ENCODE data around the gene KRTAP5-9.
"Not testable (repeated sequence)": the region's sequence is repeated elsewhere in the genome, so short reads cannot be mapped to it uniquely, and the experiment has no call there.

Gene KRTAP5-9

GRCh38 chr11:71548120-71548519 lies at the start of gene KRTAP5-9:
Gene KRTAP5-9, plus strand, starts transcription at chr11:71548420. Its CDS starts 238 bp downstream, at chr11:71548658.
- DNase-seq, result no peak

GRCh38 chr11:71499125-71499524 lies 49.1 kb upstream of the KRTAP5-9 start:
- no peak for DNase-seq

DNA sequence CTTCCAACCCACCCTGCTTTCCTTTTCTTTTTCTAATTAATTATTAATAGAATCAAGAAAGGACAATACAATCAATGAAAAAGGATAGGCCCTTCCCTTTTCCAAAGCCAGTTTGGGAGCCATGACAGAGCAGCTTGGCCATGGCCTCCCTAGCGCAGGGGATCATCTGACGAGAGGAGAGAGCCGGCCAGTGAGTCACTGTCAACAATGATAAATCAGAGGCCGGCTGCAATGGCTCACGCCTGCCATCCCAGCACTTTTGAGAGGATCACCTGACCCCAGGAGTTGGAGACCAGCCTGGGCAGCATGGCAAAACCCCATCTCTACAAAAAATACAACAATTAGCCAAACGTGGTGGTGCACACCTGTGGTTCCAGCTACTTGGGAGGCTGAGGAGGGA lies 48.7 kb upstream of the KRTAP5-9 start:
- DNase-seq, result no peak

- DNase-seq, result no peak
Measured at GRCh38 chr11:71500601-71501021, 47.6 kb upstream of the KRTAP5-9 start.

GRCh38 chr11:71501071-71501985 lies 46.9 kb upstream of the KRTAP5-9 start:
- DNase-seq, result no peak

- DNase-seq, result no peak
Measured at GRCh38 chr11:71502026-71502425, 46.2 kb upstream of the KRTAP5-9 start.

DNA sequence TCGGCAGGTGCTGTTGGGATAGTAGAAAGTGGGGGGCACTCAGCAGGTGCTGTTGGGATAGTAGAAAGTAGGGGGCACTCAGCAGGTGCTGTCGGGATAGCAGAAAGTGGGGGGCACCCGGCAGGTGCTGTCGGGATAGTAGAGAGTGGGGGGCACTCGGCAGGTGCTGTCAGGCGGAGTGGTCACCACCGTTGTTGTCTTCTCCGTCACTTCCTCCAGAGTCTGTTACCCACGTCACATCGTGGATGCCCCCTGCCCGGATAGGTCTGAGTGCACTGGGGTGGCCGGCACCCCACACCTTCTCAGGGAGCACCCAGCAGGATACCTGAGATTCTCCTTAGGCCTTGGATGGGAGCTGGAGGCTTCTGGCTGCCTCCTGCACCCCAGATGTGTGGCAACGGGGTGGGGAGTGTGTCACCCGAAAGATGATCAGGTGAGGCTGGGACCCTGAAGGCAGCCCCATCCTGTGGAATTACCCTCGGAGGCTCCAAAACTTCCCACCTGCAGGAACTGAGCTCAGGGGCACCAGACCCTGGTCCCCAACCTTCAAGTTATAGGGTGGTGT lies 45.3 kb upstream of the KRTAP5-9 start:
- no peak for DNase-seq

- DNase-seq, result no peak
Measured at GRCh38 chr11:71504531-71504930, 43.7 kb upstream of the KRTAP5-9 start.

- no peak for DNase-seq
Measured at GRCh38 chr11:71505001-71505400, 43.2 kb upstream of the KRTAP5-9 start.

- DNase-seq, result no peak
Measured at GRCh38 chr11:71505781-71506180, 42.4 kb upstream of the KRTAP5-9 start.

DNA sequence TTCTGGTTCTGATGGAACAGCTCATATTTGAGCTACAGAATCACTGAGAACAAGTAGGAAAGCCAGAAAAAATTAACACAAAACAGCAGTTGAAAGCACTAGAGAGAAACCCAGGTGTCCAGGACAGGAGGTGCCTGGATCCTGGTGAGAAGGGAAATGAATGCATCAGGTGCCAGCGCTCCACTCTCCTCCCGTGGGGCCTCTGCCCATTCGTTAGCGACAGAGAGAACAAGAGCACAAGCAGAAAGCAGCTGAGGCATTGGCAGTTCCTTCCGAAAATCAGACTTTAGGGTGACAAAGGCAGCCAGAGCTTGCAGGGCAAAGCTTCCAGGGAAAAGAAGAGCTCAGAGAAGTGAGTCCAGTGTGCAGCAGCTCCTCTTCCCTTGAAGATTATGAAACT lies 41.1 kb upstream of the KRTAP5-9 start:
- DNase-seq, result no peak

GRCh38 chr11:71518506-71519471 lies 29.4 kb upstream of the KRTAP5-9 start:
- DNase-seq, result no peak

- DNase-seq, result no peak
Measured at GRCh38 chr11:71519546-71519945, 28.7 kb upstream of the KRTAP5-9 start.

DNA sequence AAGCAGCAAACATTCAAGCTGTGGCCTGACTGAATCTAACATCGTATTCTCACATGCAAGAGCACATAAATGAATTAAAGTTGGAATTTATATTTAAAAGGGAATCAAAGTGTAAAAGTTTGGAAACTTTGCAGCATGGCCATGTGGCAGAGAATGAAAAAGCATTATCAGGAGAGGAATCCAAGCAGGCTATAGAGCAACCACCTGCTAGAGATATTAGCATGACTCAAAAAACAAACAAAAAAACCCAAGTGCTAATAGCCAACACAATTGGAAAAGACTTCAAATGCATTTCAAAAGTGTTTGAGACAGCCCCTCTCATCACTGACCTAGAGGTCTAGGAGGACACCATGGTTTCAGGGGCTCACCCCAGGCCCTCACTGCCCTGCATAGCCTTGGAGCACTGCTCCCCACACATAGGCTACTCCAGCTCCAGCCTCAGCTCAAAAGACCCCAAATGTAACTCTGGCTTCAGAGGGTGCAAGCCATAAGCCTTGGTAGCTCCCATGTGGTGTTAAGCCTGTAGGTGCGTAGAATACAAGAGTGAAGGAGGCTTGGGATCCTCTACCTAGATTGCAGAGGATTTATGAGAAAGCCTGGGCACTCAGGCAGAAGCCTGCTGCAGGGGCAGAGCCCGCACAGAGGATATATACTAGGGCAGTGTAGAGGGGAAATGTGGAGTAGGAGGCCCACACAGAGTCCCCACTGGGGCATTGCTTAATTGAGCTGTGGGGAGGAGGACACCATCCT lies 22.9 kb upstream of the KRTAP5-9 start:
- no peak for DNase-seq

- no peak for DNase-seq
Measured at GRCh38 chr11:71525938-71526495, 22.2 kb upstream of the KRTAP5-9 start.

DNA sequence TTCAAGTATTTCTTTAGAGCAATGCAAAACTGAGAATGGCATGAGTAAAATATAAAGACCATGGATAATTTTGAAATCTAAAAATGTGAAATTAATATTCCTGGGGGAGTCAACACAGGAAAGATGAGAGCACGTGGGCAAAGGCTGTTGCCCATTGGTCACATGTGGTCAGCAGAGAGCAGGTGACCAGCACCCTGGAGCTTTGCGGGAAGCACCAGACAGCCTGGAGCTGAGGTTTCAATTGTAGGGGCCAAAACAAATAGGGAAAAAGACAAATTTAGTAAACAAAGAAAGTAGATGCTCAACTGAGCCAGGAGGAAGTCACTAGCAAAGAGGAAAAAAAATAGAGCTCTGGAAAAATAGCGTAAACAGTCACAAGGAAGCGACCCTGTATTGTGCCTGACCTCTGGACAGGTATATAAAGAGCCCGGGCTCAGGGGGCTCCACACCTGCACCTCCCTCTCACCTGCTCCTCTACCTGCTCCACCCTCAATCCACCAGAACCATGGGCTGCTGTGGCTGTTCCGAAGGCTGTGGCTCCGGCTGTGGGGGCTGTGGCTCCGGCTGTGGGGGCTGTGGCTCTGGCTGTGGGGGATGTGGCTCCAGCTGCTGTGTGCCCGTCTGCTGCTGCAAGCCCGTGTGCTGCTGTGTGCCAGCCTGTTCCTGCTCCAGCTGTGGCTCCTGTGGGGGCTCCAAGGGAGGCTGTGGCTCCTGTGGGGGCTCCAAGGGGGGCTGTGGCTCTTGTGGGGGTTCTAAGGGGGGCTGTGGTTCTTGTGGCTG lies 21.2 kb upstream of the KRTAP5-9 start, which contains the start of gene KRTAP5-7:
KRTAP5-7 (plus strand) TSS at position 472 of the 780 bp plus-strand sequence; CDS start at position 506, 34 bp downstream.
- not testable (repeated sequence) for DNase-seq

GRCh38 chr11:71527576-71528210 lies 20.5 kb upstream of the KRTAP5-9 start:
- DNase-seq, result no peak

DNA sequence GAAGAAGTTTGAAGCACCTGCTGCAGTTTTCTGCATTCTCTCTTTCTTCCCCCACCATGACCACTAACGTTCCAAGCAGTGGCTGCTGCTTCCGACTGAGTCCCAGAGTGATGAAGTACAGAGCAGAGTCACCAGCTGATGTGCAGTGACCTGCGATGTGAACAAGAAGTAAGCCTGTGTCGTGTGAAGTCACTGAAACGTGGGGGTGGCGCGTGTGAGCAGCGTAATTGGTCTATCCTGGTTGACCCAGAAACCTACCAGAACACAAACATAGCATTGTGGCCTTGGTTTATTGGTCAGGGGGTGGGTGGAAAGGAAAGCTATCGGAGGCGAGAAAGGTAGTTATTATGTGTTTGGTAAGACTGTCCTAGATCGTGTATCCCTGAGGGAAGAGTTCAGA lies 17.6 kb upstream of the KRTAP5-9 start:
- no peak for DNase-seq

DNA sequence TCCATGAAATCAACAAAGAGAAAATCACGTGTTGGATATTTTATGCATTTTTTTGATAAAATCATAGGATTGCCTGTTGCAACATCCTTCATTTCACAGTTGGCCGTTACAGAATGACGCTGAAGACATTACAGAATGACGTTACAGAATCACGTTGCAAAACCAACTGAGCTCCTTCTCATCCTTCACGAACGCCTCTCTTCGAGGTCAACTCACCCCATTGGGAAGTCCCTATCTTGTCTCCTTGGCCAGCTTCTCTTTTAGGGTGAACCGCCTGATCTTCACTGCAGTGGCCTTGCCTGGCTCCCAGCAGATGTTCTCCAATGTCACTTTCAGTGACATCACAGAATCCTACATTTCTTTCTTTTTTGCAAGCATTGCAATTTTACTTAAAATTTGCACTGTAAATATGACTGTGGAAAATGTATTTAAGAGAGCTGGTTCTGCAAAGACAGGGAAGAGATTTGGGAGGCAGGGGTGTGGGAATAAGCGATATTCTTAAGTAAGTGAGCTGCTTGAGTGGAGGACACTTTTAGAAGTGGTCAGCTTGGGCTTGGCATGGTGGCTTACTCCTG lies 16.1 kb upstream of the KRTAP5-9 start:
- DNase-seq, result no peak

Measured in T1000 (cell line).